ENCODE data around the gene BIRC3. TPM values are rescaled to one million over a fixed set of nuclear protein-coding genes. Genes with fewer than 3 reads are reported as not detected.

BIRC3 gene
- total and polyA plus RNA-seq, 8 donors: 0.58 to 137 (median 44.8) TPM

GRCh38 chr11:102320679-102321078 lies 3.4 kb downstream of the BIRC3 start:
- H3K9me3 ChIP-seq: no peaks in the 10 kb centered on the region
- H3K27me3 ChIP-seq: no peaks in the 10 kb centered on the region
- peaks cover 0 to 33% (median 7%) of the 10 kb centered on the region in 4 donors for H3K36me3 ChIP-seq
- H3K4me1 ChIP-seq: peaks cover 14 to 78% (median 35%) of the 10 kb centered on the region in 4 donors
- H3K4me3 ChIP-seq: peak overlapping the region in 3 of 4 donors; percentile 59 to 67 (median 64)
- no peak for DNase-seq
- peak overlapping the region in 4 of 5 donors; percentile 90 to 97 (median 92) for H3K27ac ChIP-seq
- TF ChIP-seq POLR2AphosphoS5 (IDR thresholded peaks at IDR 0.05): peak in 1 of 3 donors; percentile 69
- TF ChIP-seq, protein P1, sequence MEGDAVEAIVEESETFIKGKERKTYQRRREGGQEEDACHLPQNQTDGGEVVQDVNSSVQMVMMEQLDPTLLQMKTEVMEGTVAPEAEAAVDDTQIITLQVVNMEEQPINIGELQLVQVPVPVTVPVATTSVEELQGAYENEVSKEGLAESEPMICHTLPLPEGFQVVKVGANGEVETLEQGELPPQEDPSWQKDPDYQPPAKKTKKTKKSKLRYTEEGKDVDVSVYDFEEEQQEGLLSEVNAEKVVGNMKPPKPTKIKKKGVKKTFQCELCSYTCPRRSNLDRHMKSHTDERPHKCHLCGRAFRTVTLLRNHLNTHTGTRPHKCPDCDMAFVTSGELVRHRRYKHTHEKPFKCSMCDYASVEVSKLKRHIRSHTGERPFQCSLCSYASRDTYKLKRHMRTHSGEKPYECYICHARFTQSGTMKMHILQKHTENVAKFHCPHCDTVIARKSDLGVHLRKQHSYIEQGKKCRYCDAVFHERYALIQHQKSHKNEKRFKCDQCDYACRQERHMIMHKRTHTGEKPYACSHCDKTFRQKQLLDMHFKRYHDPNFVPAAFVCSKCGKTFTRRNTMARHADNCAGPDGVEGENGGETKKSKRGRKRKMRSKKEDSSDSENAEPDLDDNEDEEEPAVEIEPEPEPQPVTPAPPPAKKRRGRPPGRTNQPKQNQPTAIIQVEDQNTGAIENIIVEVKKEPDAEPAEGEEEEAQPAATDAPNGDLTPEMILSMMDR (IDR thresholded peaks at IDR 0.05): no peak
- intact Hi-C loops (cut with DNase I; ENCODE audit: low total_unique reads): no loop called here

DNA sequence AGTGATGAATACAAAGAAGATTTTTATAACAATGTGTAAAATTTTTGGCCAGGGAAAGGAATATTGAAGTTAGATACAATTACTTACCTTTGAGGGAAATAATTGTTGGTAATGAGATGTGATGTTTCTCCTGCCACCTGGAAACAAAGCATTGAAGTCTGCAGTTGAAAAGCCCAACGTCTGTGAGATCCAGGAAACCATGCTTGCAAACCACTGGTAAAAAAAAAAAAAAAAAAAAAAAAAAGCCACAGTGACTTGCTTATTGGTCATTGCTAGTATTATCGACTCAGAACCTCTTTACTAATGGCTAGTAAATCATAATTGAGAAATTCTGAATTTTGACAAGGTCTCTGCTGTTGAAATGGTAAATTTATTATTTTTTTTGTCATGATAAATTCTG lies 5.3 kb downstream of the BIRC3 start:
- Histone ChIP-seq H3K27me3 (no peaks in the 10 kb centered on the region), H3K9me3 (no peaks in the 10 kb centered on the region), H3K4me1 (peaks cover 9 to 69% (median 31%) of the 10 kb centered on the region in 4 donors), H3K4me3 (peak overlapping the region in 1 of 4 donors; percentile 64), H3K27ac (no peak overlapping the region), H3K36me3 (peaks cover 10 to 51% (median 23%) of the 10 kb centered on the region in 4 donors)
- no peak for DNase-seq
- TF ChIP-seq EP300 (IDR thresholded peaks at IDR 0.05): no peak
- no peak for TF ChIP-seq POLR2AphosphoS5 (IDR thresholded peaks at IDR 0.05)
- TF ChIP-seq, protein P1 (IDR thresholded peaks at IDR 0.05): no peak
- no peak for TF ChIP-seq POLR2A (IDR thresholded peaks at IDR 0.05)
- intact Hi-C loops (cut with DNase I; ENCODE audit: low total_unique reads): no loop called here
- WGBS, 5 donors: 37 to 52% (median 48%) methylated on average over 2 of the region's 2 CpGs

DNA sequence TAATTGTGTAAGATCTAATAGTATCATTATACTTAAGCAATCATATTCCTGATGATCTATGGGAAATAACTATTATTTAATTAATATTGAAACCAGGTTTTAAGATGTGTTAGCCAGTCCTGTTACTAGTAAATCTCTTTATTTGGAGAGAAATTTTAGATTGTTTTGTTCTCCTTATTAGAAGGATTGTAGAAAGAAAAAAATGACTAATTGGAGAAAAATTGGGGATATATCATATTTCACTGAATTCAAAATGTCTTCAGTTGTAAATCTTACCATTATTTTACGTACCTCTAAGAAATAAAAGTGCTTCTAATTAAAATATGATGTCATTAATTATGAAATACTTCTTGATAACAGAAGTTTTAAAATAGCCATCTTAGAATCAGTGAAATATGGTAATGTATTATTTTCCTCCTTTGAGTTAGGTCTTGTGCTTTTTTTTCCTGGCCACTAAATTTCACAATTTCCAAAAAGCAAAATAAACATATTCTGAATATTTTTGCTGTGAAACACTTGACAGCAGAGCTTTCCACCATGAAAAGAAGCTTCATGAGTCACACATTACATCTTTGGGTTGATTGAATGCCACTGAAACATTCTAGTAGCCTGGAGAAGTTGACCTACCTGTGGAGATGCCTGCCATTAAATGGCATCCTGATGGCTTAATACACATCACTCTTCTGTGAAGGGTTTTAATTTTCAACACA lies 6.4 kb downstream of the BIRC3 start:
- peak overlapping the region in 1 of 5 donors; percentile 4 for H3K27ac ChIP-seq
- H3K36me3 ChIP-seq: peaks cover 15 to 63% (median 34%) of the 10 kb centered on the region in 4 donors
- peaks cover 9 to 59% (median 25%) of the 10 kb centered on the region in 4 donors for H3K4me1 ChIP-seq
- no peak for DNase-seq
- H3K9me3 ChIP-seq: no peaks in the 10 kb centered on the region
- TF ChIP-seq EP300 (IDR thresholded peaks at IDR 0.05): no peak
- no peak for TF ChIP-seq POLR2A (IDR thresholded peaks at IDR 0.05)
- TF ChIP-seq, protein P1 (IDR thresholded peaks at IDR 0.05): no peak
- TF ChIP-seq POLR2AphosphoS5 (IDR thresholded peaks at IDR 0.05): no peak
- 87 to 99% (median 95%) methylated on average over 1 of the region's 1 CpG for WGBS, 5 donors
- no peaks in the 10 kb centered on the region for H3K27me3 ChIP-seq
- H3K4me3 ChIP-seq: no peak overlapping the region
- intact Hi-C loops (cut with DNase I; ENCODE audit: low total_unique reads): no loop called here

DNA sequence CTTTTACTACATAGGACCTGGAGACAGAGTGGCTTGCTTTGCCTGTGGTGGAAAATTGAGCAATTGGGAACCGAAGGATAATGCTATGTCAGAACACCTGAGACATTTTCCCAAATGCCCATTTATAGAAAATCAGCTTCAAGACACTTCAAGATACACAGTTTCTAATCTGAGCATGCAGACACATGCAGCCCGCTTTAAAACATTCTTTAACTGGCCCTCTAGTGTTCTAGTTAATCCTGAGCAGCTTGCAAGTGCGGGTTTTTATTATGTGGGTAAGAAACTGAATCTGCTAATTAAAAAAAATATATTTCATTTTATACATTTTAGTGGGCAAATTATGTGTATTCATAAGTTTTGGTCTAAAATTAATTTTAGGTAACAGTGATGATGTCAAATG lies 7.8 kb downstream of the BIRC3 start:
- Histone ChIP-seq H3K4me1 (peaks cover 6 to 45% (median 16%) of the 10 kb centered on the region in 4 donors), H3K36me3 (peaks cover 27 to 77% (median 48%) of the 10 kb centered on the region in 4 donors), H3K27ac (no peak overlapping the region), H3K4me3 (no peak overlapping the region), H3K9me3 (no peaks in the 10 kb centered on the region), H3K27me3 (no peaks in the 10 kb centered on the region)
- intact Hi-C loops (cut with DNase I; ENCODE audit: low total_unique reads): no loop called here
- TF ChIP-seq, protein P1 (IDR thresholded peaks at IDR 0.05): peak in 1 of 7 experiments; percentile 9
- no peak for TF ChIP-seq EP300 (IDR thresholded peaks at IDR 0.05)
- no peak for DNase-seq
- 78 to 87% (median 83%) methylated on average over 3 of the region's 3 CpGs for WGBS, 5 donors

All from stomach (tissue), 9 donors.